Activated T-helper 2 cell treated with anti-CD3 and anti-CD28 coated beads, Interferon-gamma antibody, Interleukin-2, Interleukin-4, amounts not matched to agents 10 μg/mL and 5 μg/mL and 100 μg/mL, durations not matched to agents 14 hours and 24 hours and 36 hours (primary cell): ENCODE data around the gene ATAD3A. TPM values are rescaled to one million over a fixed set of nuclear protein-coding genes. Genes with fewer than 3 reads are reported as not detected.
"Not testable (repeated sequence)": the region's sequence is repeated elsewhere in the genome, so short reads cannot be mapped to it uniquely, and the experiment has no call there.

ENCODE experiments used
- DNase-seq: peaks from one replicate; pipeline ENCODE4 v3.0.0; 2021; ENCODE audit warnings: low spot score
- H3K27ac Mint-ChIP-seq: one replicate; pipeline ENCODE4 v1.8.0; 2021; ENCODE audit warnings: mixed read lengths
- H3K27me3 Mint-ChIP-seq: one replicate; pipeline ENCODE4 v1.8.0; 2021; ENCODE audit warnings: low read depth, mixed read lengths
- H3K36me3 Mint-ChIP-seq: one replicate; pipeline ENCODE4 v1.8.0; 2021; ENCODE audit warnings: low read depth, mixed read lengths
- H3K4me1 Mint-ChIP-seq: one replicate; pipeline ENCODE4 v1.8.0; 2021; ENCODE audit warnings: low read depth, mixed read lengths
- H3K4me3 Mint-ChIP-seq: one replicate; pipeline ENCODE4 v1.8.0; 2021; ENCODE audit warnings: low read depth, mild to moderate bottlenecking, moderate library complexity, mixed read lengths
- H3K9me3 Mint-ChIP-seq: one replicate; pipeline ENCODE4 v1.8.0; 2021; ENCODE audit warnings: mixed read lengths
- intact Hi-C: fragments of 100-400 bp; cut with micrococcal nuclease; formaldehyde crosslinking; loops from one replicate; pipeline ENCODE4 v1.15.1; 2023
- total RNA-seq: library from RNA; stranded (reverse); gene quantifications from 2 replicates; pipeline ENCODE4 v1.2.3, GENCODE V29; 2022

Gene ATAD3A
- total RNA-seq, result 71.5 and 78.5 TPM in 2 replicates

DNA sequence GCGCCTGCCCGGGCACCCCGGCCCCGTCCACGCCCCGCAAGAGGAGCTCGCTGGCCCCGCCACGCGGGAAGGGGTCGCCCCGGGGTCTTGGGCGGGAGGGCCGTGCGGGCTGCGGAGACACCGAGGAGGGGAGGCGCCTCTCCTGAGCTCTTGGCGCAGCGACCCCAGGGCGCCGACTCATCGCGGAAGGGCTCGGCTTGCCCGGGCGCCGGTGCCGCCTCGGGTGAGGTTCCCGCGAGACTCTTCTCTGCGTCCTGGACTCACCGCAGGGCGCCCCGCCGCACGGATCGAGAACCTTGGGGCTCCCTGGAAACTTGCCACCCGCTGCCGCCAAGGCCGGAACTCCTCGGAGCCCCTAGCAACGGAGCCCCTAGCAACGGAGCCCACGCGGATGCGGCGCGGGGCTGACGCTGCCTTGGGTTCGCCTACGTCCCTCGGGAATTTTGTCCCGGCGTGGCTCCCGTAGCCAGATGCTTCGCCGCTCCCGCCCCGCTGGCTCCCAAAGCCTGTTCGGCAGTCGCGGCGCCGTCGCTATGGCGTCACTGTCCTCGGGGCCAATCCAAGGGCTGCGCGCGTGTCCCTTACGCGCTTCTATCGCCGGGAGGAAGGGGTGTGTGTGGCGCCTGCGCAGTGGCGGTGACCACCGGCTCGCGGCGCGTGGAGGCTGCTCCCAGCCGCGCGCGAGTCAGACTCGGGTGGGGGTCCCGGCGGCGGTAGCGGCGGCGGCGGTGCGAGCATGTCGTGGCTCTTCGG is at the start of gene ATAD3A:
ATAD3A (plus strand) TSS at position 630 of the 753 bp plus-strand sequence; CDS start at position 737, 107 bp downstream.
- Mint-ChIP-seq H3K27ac (peak within 1 kb of the TSS; percentile 88), H3K4me3 (peak within 1 kb of the TSS; percentile 87), H3K4me1 (peaks cover 11% of the 10 kb centered on the region), H3K9me3 (no peaks in the 10 kb centered on the region), H3K27me3 (no peaks in the 10 kb centered on the region), H3K36me3 (peaks cover 6% of the 10 kb centered on the region)
- intact Hi-C loops, result loop anchor here (1.0 kb wide), 1 partner anchor 40 kb away; the partner anchor contains the start of gene ATAD3B
- DNase-seq, result peak; percentile 94

- H3K4me1 Mint-ChIP-seq, result no peaks in the 10 kb centered on the region
- no peak overlapping the region for H3K4me3 Mint-ChIP-seq
- H3K36me3 Mint-ChIP-seq, result no peaks in the 10 kb centered on the region
- H3K9me3 Mint-ChIP-seq, result no peaks in the 10 kb centered on the region
- H3K27me3 Mint-ChIP-seq, result no peaks in the 10 kb centered on the region
- no peak overlapping the region for H3K27ac Mint-ChIP-seq
- DNase-seq, result no peak
- intact Hi-C loops, result no loop called here
These were observed 49.5 kb upstream of the ATAD3A start for GRCh38 chr1:1462318-1462966.

GRCh38 chr1:1463312-1463711 is 48.6 kb upstream of the ATAD3A start:
- intact Hi-C loops, result no loop called here
- no peak for DNase-seq
- H3K9me3 Mint-ChIP-seq, result no peaks in the 10 kb centered on the region
- H3K4me3 Mint-ChIP-seq, result no peak overlapping the region
- no peaks in the 10 kb centered on the region for H3K36me3 Mint-ChIP-seq
- no peak overlapping the region for H3K27ac Mint-ChIP-seq
- H3K4me1 Mint-ChIP-seq, result no peaks in the 10 kb centered on the region
- H3K27me3 Mint-ChIP-seq, result no peaks in the 10 kb centered on the region

GRCh38 chr1:1468196-1468985 is 43.6 kb upstream of the ATAD3A start:
- H3K36me3 Mint-ChIP-seq, intact Hi-C loops, H3K4me3 Mint-ChIP-seq, H3K27me3 Mint-ChIP-seq, DNase-seq, H3K9me3 Mint-ChIP-seq, H3K27ac Mint-ChIP-seq: not testable (repeated sequence)
- peaks cover 12% of the 10 kb centered on the region for H3K4me1 Mint-ChIP-seq

GRCh38 chr1:1470626-1471388 is 41.2 kb upstream of the ATAD3A start:
- Mint-ChIP-seq H3K27me3 (no peaks in the 10 kb centered on the region), H3K4me1 (peaks cover 12% of the 10 kb centered on the region), H3K36me3 (peaks cover 7% of the 10 kb centered on the region), H3K9me3 (no peaks in the 10 kb centered on the region), H3K4me3 (peak overlapping the region; percentile 92), H3K27ac (peak overlapping the region; percentile 76)
- intact Hi-C loops, result loop anchor here (1.0 to 2.0 kb wide), 2 partner anchors 40 to 64 kb away; partner anchors contain the start of gene MRPL20
- DNase-seq, result no peak

DNA sequence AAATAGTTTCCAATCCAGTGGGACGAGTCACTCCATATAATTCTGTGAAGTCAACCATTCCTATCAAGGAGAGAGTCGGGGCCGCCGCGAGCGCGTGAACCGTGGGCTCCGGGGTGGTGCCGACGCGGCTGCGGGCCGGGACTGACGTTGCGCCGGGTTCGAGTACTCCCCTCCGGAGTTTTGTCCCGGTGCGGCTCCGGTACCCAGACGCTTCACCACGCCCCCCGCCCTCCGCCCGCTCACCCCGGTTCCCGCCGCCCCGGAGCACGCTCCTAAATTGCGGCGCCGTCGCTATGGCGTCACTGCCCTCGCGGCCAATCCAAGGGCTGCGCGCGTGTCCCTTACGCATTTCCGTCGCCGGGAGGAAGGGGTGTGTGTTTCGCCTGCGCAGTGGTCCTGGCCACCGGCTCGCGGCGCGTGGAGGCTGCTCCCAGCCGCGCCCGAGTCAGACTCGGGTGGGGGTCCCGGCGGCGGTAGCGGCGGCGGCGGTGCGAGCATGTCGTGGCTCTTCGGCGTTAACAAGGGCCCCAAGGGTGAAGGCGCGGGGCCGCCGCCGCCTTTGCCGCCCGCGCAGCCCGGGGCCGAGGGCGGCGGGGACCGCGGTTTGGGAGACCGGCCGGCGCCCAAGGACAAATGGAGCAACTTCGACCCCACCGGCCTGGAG is 40.4 kb upstream of the ATAD3A start, which contains the start of gene ATAD3B:
ATAD3B (plus strand) TSS at position 377 of the 664 bp plus-strand sequence; CDS start at position 497, 120 bp downstream.
- Mint-ChIP-seq H3K27me3 (no peaks in the 10 kb centered on the region), H3K9me3 (no peaks in the 10 kb centered on the region), H3K4me3 (peak within 1 kb of the TSS; percentile 92), H3K36me3 (peaks cover 8% of the 10 kb centered on the region), H3K27ac (peak within 1 kb of the TSS; percentile 76), H3K4me1 (peaks cover 12% of the 10 kb centered on the region)
- intact Hi-C loops, result loop anchor here (1.0 to 2.0 kb wide), 2 partner anchors 40 to 65 kb away; partner anchors contain the start of gene MRPL20
- peak; percentile 93 for DNase-seq

DNA sequence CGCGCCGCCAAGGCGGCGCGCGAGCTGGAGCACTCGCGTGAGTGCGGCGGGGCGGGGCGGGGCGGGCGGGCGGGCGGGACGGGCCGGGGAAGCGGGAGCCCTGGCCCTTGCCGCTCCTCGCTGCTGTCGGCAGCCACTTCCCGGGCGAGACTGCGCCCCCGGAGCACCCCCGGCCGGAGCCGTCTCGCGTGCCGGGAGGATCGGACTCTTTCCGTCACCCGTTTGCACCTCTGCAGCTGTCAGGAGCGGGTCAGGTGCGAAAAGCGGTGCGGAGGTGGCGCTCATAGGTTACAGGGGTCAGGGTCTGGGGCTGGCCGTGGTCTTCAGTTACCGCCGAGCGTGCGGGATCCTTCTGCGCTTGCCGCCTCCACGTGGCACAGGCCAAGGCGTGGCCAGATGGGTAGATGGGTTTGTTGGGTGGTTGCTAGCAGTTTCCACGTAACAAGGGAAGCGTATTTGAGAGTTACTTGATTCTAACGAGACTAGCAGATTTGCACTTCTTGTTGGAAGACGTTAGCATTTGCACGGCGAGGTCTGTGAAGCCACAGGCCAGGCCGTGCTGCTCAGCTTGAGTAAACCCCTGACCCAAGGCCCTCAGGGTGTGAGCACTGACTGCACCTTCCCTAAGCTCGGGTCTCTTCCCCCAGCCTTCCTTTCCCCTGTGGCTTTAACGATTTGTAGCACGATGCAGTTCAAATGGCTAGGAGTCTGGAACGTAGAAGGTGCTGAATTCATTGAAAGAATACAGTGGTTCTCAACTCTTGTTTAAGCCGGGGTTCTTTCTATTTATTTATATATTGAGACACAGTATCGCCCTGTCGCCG is 39.7 kb upstream of the ATAD3A start:
- intact Hi-C loops, H3K27me3 Mint-ChIP-seq, DNase-seq, H3K9me3 Mint-ChIP-seq: not testable (repeated sequence)
- peak overlapping the region; percentile 42 for H3K27ac Mint-ChIP-seq
- peaks cover 12% of the 10 kb centered on the region for H3K4me1 Mint-ChIP-seq
- H3K4me3 Mint-ChIP-seq, result peak overlapping the region; percentile 82
- peaks cover 16% of the 10 kb centered on the region for H3K36me3 Mint-ChIP-seq

DNA sequence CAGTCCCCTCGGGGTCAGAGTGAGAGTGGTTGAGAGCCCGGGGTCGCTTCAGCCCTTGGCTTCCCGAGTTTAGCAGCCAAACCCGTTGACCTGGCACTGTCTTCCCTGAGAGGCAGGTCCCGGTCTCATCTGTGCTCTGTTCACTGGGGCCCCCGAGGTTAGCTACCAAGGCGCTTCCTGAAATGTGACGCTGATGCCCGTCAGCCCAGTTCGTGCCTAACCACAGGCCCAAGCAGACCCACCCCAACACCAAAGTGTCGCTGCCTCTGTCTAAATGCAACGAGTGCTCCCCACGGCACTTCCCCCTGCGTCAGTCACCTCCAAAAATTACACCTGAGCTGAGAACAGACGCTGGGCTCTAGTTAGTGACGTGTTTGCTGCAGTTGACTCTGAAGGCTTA is 36.0 kb upstream of the ATAD3A start:
- H3K4me1 Mint-ChIP-seq, H3K9me3 Mint-ChIP-seq, H3K4me3 Mint-ChIP-seq, H3K27ac Mint-ChIP-seq, intact Hi-C loops, DNase-seq, H3K27me3 Mint-ChIP-seq: not testable (repeated sequence)
- H3K36me3 Mint-ChIP-seq, result peaks cover 40% of the 10 kb centered on the region

DNA sequence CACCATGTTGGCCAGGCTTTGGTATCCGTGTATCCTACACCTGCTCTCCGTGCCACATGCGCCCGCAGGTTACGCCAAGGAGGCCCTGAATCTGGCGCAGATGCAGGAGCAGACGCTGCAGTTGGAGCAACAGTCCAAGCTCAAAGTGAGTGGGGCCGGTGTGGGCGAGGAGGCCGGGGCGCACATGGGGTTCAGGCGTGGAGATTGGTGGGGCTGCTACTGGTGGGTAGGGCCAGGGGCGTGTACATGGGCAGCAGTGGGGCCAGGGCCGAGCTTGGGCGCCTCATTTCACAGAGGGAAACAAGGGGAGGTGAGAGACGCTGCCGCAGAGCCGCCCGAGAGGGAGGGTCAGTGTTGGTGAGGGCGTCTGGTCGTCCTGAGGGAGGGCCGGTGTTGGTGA is 34.8 kb upstream of the ATAD3A start:
- no peak for DNase-seq
- Mint-ChIP-seq H3K4me1 (peaks cover 1% of the 10 kb centered on the region), H3K4me3 (no peak overlapping the region), H3K9me3 (no peaks in the 10 kb centered on the region), H3K27ac (no peak overlapping the region), H3K27me3 (no peaks in the 10 kb centered on the region), H3K36me3 (peaks cover 44% of the 10 kb centered on the region)
- intact Hi-C loops, result no loop called here

DNA sequence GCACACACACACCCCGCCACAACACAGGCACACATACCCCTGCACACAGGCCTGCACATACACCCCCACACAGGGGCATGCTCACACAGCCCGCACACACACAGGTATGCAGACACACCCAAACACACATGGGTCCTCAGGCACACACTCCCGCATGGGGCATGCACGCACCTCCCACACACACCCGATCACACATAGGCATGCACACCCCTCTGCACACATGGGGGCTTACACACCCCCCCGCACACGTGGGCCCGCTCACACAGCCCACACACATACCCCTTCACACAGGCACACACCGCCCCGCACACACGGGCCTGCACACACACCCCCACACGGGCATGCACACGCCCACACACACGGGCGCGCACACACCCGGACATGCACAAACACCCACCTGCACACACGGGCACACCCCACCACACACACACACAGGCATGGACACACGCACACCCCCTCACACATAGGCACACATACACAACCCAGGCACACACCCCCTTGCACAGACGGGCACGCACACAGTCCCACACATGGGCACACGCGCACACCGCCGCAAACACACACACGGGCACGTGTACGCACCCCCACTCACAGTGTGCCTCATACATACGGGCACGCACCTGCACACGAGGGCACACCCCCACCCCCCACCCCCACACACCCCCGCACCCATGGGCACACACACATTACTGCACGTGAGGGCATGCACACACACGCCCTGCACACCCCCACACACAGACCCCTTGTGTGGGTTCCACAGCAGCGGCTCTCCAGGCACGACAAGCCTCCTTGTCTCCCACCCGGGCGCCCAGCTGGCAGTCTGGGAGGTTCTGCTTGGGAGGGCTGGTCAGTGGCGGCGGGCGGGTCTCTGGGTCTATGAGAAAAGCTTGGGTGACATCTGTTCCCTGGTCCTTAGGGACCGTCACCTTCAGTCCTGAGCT is 32.1 kb upstream of the ATAD3A start:
- H3K36me3 Mint-ChIP-seq, result peaks cover 48% of the 10 kb centered on the region

More for the DNA sequence above, 32.1 kb upstream of the ATAD3A start:
- Mint-ChIP-seq H3K4me1 (peaks cover 1% of the 10 kb centered on the region), H3K27ac (no peak overlapping the region), H3K4me3 (no peak overlapping the region), H3K9me3 (no peaks in the 10 kb centered on the region), H3K27me3 (no peaks in the 10 kb centered on the region)
- no peak for DNase-seq
- intact Hi-C loops, result no loop called here
